HCT116 (cell line): ENCODE data around the gene TNNC2. TPM values are rescaled to one million over a fixed set of nuclear protein-coding genes. Genes with fewer than 3 reads are reported as not detected.

Experiments used
- ATAC-seq: fragments of 200-7000 bp; cut with Tn5 transposase; 2 replicates; pipeline ENCODE4 v1.9.1; 2020; ENCODE audit warnings: mild to moderate bottlenecking, moderate library complexity
- BruUV-seq: library from RNA; stranded (reverse); fragments of 400-500 nt; replicated peaks from 2 replicates; lab custom pipeline; 2021; lab: Mats Ljungman, UMichigan
- CTCF ChIA-PET: fragments of 300-600 bp; sonication (Branson Sonifier 250); formaldehyde crosslinking; loops from one replicate; lab custom pipeline; 2021; ENCODE audit warnings: antibody characterized with exemption; lab: Charles Lee
- POLR2A ChIA-PET: fragments of 300-600, 350-600 bp; sonication (Branson Sonifier 250); formaldehyde crosslinking; loops from one replicate; lab custom pipeline; 2021; ENCODE audit warnings: antibody characterized with exemption; lab: Charles Lee
- RAD21 ChIA-PET, 2 experiments: fragments of 300-600 bp; sonication (Branson Sonifier 250); formaldehyde crosslinking; loops; one replicate each; lab custom pipeline; 2023; ENCODE audit warnings: low total read pairs in 2 of 2; ENCODE audit not compliant: uncharacterized antibody in 2 of 2, unreplicated experiment in 2 of 2, low non-redundant PET in 1 of 2; lab: Charles Lee
- DNase-seq: peaks from one replicate; pipeline ENCODE4 v3.0.0-alpha.2; 2010; ENCODE audit warnings: low read depth, low spot score
- H2AFZ ChIP-seq: fragments of 200-600 bp; shearing (Covaris generic), sonication (generic); 2 replicates; pipeline ENCODE4 v1.6.1; 2017; ENCODE audit warnings: low read depth, mixed run types, mixed read lengths, antibody characterized with exemption, low read length; ENCODE audit not compliant: poor library complexity, severe bottlenecking
- H3K27ac ChIP-seq: 2 replicates; pipeline ENCODE4 v1.5.1; 2012; ENCODE audit warnings: low read depth, low read length
- H3K27me3 ChIP-seq: fragments of 200-600 bp; sonication (generic); 2 replicates; pipeline ENCODE4 v1.6.1; 2016; ENCODE audit warnings: mixed run types, low read length, mixed read lengths; ENCODE audit not compliant: insufficient read depth
- H3K36me3 ChIP-seq, 2 experiments: fragments of 200-500 bp in 1 of 2; fragments of 200-600 bp in 1 of 2; sonication (Bioruptor generic) in 1 of 2; sonication (generic) in 1 of 2; 2 replicates each; pipeline versions ENCODE4 v1.5.1 to v1.6.1; 2014 to 2016; ENCODE audit warnings: low read length in 2 of 2, inconsistent platforms in 1 of 2, mixed read lengths in 1 of 2, mixed run types in 1 of 2; ENCODE audit not compliant: insufficient read depth in 2 of 2, control insufficient read depth in 1 of 2
- H3K4me1 ChIP-seq, 2 experiments: fragments of 200-600 bp in 1 of 2; sonication (generic) in 1 of 2; 2 replicates each; pipeline versions ENCODE4 v1.5.1 to v1.6.1; 2012 to 2017; ENCODE audit warnings: low read length in 2 of 2, inconsistent platforms in 1 of 2, mild to moderate bottlenecking in 1 of 2, mixed read lengths in 1 of 2, mixed run types in 1 of 2, moderate library complexity in 1 of 2; ENCODE audit not compliant: insufficient read depth in 2 of 2, control insufficient read depth in 1 of 2
- H3K4me2 ChIP-seq: fragments of 200-600 bp; sonication (generic); 2 replicates; pipeline ENCODE4 v1.6.1; 2017; ENCODE audit warnings: mixed run types, low read length, mixed read lengths
- H3K4me3 ChIP-seq, 2 experiments: fragments of 200-600 bp in 1 of 2; sonication (generic) in 1 of 2; replicated peaks in 1 of 2; 2 replicates each; pipeline ENCODE4 v1.5.1; 2011 to 2016; ENCODE audit warnings: low read length in 2 of 2, control low read depth in 1 of 2, low read depth in 1 of 2, mild to moderate bottlenecking in 1 of 2, mixed read lengths in 1 of 2, mixed run types in 1 of 2
- H3K79me2 ChIP-seq: fragments of 200-600 bp; sonication (generic); 2 replicates; pipeline ENCODE4 v1.6.1; 2017; ENCODE audit warnings: mild to moderate bottlenecking, mixed run types, low read length, moderate library complexity, mixed read lengths; ENCODE audit not compliant: insufficient read depth
- H3K9ac ChIP-seq: fragments of 200-600 bp; sonication (generic); 2 replicates; pipeline ENCODE4 v1.6.1; 2016; ENCODE audit warnings: low read length, mixed read lengths
- H3K9me2 ChIP-seq: fragments of 200-600 bp; sonication (generic), shearing (Covaris generic); 2 replicates; pipeline ENCODE4 v1.6.1; 2017; ENCODE audit warnings: mixed run types, mild to moderate bottlenecking, moderate library complexity; ENCODE audit not compliant: insufficient read depth
- H3K9me3 ChIP-seq, 2 experiments: fragments of 200-500 bp in 1 of 2; fragments of 200-600 bp in 1 of 2; sonication (Bioruptor generic) in 1 of 2; sonication (generic) in 1 of 2; 2 replicates each; pipeline ENCODE4 v1.6.1; 2014 to 2017; ENCODE audit warnings: low read length in 2 of 2, mixed read lengths in 2 of 2, inconsistent platforms in 1 of 2, low read depth in 1 of 2, mild to moderate bottlenecking in 1 of 2, mixed run types in 1 of 2, moderate library complexity in 1 of 2; ENCODE audit not compliant: control insufficient read depth in 1 of 2, insufficient read depth in 1 of 2
- H4K20me1 ChIP-seq: fragments of 200-600 bp; sonication (generic), shearing (Covaris generic); 2 replicates; pipeline ENCODE4 v1.6.1; 2017; ENCODE audit warnings: mixed run types, mild to moderate bottlenecking, moderate library complexity; ENCODE audit not compliant: insufficient read depth
- CBX3 ChIP-seq: IDR thresholded peaks from 2 replicates; pipeline ENCODE4 v1.6.1; 2012; ENCODE audit warnings: low read depth
- CEBPB ChIP-seq: IDR thresholded peaks from 2 replicates; pipeline ENCODE4 v1.6.1; 2012; ENCODE audit warnings: low read depth
- CTCF ChIP-seq, 3 experiments: fragments of 200-600 bp in 1 of 3; sonication (generic) in 1 of 3; IDR thresholded peaks in 2 of 3; conservative IDR thresholded peaks in 1 of 3; 2 replicates each; pipeline ENCODE4 v1.5.1; 2012 to 2017; ENCODE audit warnings: low read depth in 2 of 3, low read length in 2 of 3, antibody characterized with exemption in 1 of 3, borderline replicate concordance in 1 of 3, control low read depth in 1 of 3, mild to moderate bottlenecking in 1 of 3, mixed read lengths in 1 of 3, mixed run types in 1 of 3, moderate library complexity in 1 of 3; ENCODE audit not compliant: insufficient read depth in 1 of 3
- EZH2 ChIP-seq: fragments of 200-600 bp; sonication (generic); IDR thresholded peaks from 2 replicates; pipeline ENCODE4 v1.6.1; 2017; ENCODE audit warnings: antibody characterized with exemption, mixed run types
- FOSL1 ChIP-seq: IDR thresholded peaks from 2 replicates; pipeline ENCODE4 v1.6.1; 2012; ENCODE audit warnings: low read depth
- JUND ChIP-seq: IDR thresholded peaks from 2 replicates; pipeline ENCODE4 v1.6.1; 2012
- RAD21 ChIP-seq: IDR thresholded peaks from 2 replicates; pipeline ENCODE4 v1.6.1; 2012; ENCODE audit warnings: low read depth, mild to moderate bottlenecking
- REST ChIP-seq: IDR thresholded peaks from 2 replicates; pipeline ENCODE4 v1.6.1; 2012; ENCODE audit warnings: low read depth
- SP1 ChIP-seq: IDR thresholded peaks from 2 replicates; pipeline ENCODE4 v1.6.1; 2012; ENCODE audit warnings: low read depth
- SRF ChIP-seq: IDR thresholded peaks from 2 replicates; pipeline ENCODE4 v1.6.1; 2012; ENCODE audit warnings: low read depth
- TCF7L2 ChIP-seq: IDR thresholded peaks from 2 replicates; pipeline ENCODE4 v1.7.0; 2011; ENCODE audit warnings: borderline replicate concordance, inconsistent platforms; ENCODE audit not compliant: insufficient read depth, insufficient read length; ENCODE audit errors: extremely low read depth
- ZBTB33 ChIP-seq: IDR thresholded peaks from 2 replicates; pipeline ENCODE4 v1.6.1; 2011; ENCODE audit warnings: mild to moderate bottlenecking, low read length, moderate library complexity; ENCODE audit not compliant: insufficient replicate concordance; ENCODE audit errors: extremely low read depth
- ZFX ChIP-seq: fragments of 450-650 bp; IDR thresholded peaks from 2 replicates; pipeline ENCODE4 v1.6.1; 2017
- ZNF274 ChIP-seq: fragments of 200-500 bp; sonication (Bioruptor generic); IDR thresholded peaks from 2 replicates; pipeline ENCODE4 v1.6.1; 2014; ENCODE audit warnings: mild to moderate bottlenecking, low read depth, low read length, inconsistent platforms
- intact Hi-C: fragments of 100-400 bp; cut with micrococcal nuclease; formaldehyde crosslinking; loops from 2 replicates; pipeline ENCODE4 v1.10.0; 2022
- total RNA-seq: library from RNA; stranded (reverse); gene quantifications from one replicate; pipeline ENCODE4 v1.2.1, GENCODE V29; 2021; ENCODE audit not compliant: unreplicated experiment

Gene TNNC2
- total RNA-seq, 1 experiment from 2014 or later: not detected

DNA sequence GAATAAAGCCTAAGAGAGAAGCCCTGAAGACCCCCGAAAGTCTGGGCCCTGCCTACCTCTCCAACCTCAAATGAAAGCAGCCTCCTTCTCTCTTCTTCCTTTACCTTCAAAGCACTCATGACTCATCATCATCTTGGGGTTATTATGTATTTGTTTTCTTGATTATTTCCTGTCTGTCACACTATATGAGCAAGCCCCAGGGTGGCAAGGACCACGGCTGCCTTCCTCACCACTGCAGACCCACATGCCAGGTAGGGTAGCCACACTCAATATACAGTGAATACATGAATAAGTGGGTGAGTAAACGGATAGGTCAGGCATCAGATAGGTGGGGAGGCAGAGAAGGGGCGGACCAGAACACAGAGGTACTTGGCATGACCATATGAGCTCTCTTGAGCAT is 44.2 kb downstream of the TNNC2 start:
- peak; percentile 39 for DNase-seq

More for the DNA sequence above, 44.2 kb downstream of the TNNC2 start:
- Histone ChIP-seq H3K9ac (no peak overlapping the region), H2AFZ (no peak overlapping the region), H3K4me1 (peaks cover 61 to 70% of the 10 kb centered on the region in 2 experiments), H3K27ac (peak overlapping the region; percentile 90; the same call in 1 of the 2 replicates), H3K27me3 (no peaks in the 10 kb centered on the region), H4K20me1 (no peaks in the 10 kb centered on the region), H3K36me3 (no peaks in the 10 kb centered on the region), H3K4me3 (peak overlapping the region in 1 of 2 experiments; percentile 25; a peak in 2 of 4 replicates), H3K4me2 (peak overlapping the region; percentile 64), H3K9me2 (no peaks in the 10 kb centered on the region), H3K9me3 (no peaks in the 10 kb centered on the region), H3K79me2 (no peaks in the 10 kb centered on the region)
- BruUV-seq: no TSS peak
- TF ChIP-seq ZNF274 (no peak), CBX3 (no peak), ZBTB33 (no peak), CEBPB (no peak), JUND (peak; percentile 76), SRF (no peak), CTCF (IDR thresholded peaks at IDR 0.05 in 2 of 3, conservative IDR thresholded peaks at IDR 0.05 in 1 of 3; ENCODE audit: borderline replicate concordance in 1 of 3, insufficient read depth in 1 of 3, low read depth in 2 of 3, low read length in 2 of 3) (no peak), TCF7L2 (peak; percentile 48), ZFX (no peak), RAD21 (no peak), FOSL1 (peak; percentile 67), REST (no peak), EZH2 (no peak), SP1 (peak; percentile 84)
- ChIA-PET POLR2A (no interaction called here), RAD21 (interaction anchor here in 1 of 2 experiments (1.0 kb wide), 1 partner anchor 11 kb away, joined by 3 read pairs; no protein-coding TSS in a partner anchor), CTCF (interaction anchor here (1.4 kb wide), 1 partner anchor 16 kb away, joined by 4 read pairs; no protein-coding TSS in a partner anchor)
- intact Hi-C loops: no loop called here
- ATAC-seq: peak; percentile 2; the same call in 1 of the 2 replicates
